ENCODE data around the gene PDGFB. TPM values are rescaled to one million over a fixed set of nuclear protein-coding genes. Genes with fewer than 3 reads are reported as not detected.

The PDGFB gene
- total and polyA plus RNA-seq, 9 of the 15 experiments (the other 6 are each of a cell fraction or from before 2014, with no cell fraction given) = 0.07 to 4.0 (median 0.48) TPM; not detected in 1

- H3K9ac ChIP-seq (ENCODE audit: insufficient read depth in 1 of 2, low read depth in 2 of 2, low read length in 2 of 2) = peak overlapping the region; percentile 41 to 43; a peak in 1 of 4 replicates
- H3K27ac ChIP-seq (ENCODE audit: extremely low read depth, low read depth, low read length) = peak overlapping the region; percentile 91; the same call in 2 of the 3 replicates
- no TSS peak for BruUV-seq (replicated peaks)
- H4K20me1 ChIP-seq (replicated peaks; ENCODE audit: control insufficient read depth, insufficient read depth, low read length) = no peaks in the 10 kb centered on the region
- ChIA-PET CTCF (ENCODE audit: low intra/inter-chr PET ratio) (no interaction called here), POLR2A (no interaction called here)
- no peak overlapping the region for H3K4me2 ChIP-seq (ENCODE audit: insufficient read depth, low read length)
- H3K27me3 ChIP-seq (ENCODE audit: control insufficient read depth in 2 of 2, insufficient read depth in 2 of 2, low read length in 2 of 2) = no peaks in the 10 kb centered on the region
- DNase-seq (ENCODE audit: extremely low read depth in 1 of 4, low spot score in 3 of 4) = peak in 1 of 4 experiments; percentile 27
- intact Hi-C loops (cut with micrococcal nuclease) (no loop called here), in situ Hi-C loops (cut with MboI) (no loop called here)
- no peaks in the 10 kb centered on the region; the same call in 2 of the 3 replicates for H3K36me3 ChIP-seq (ENCODE audit: control insufficient read depth, insufficient read depth, low read length)
- no peaks in the 10 kb centered on the region for H3K9me1 ChIP-seq (ENCODE audit: control insufficient read depth, insufficient read depth, low read length)
- WGBS (ENCODE audit: insufficient coverage, low coverage, missing lambda C conversion rate) = 74% methylated on average over 3 of the region's 6 CpGs
- H3K9me3 ChIP-seq (replicated peaks; ENCODE audit: control insufficient read depth, insufficient read depth, low read depth, low read length) = peaks cover 13% of the 10 kb centered on the region
- H3K4me3 ChIP-seq = no peak overlapping the region
- H2AFZ ChIP-seq (ENCODE audit: low read depth, low read length) = peak overlapping the region; percentile 62
- H3K79me2 ChIP-seq (ENCODE audit: control insufficient read depth, insufficient read depth, low read length) = no peaks in the 10 kb centered on the region
- FAIRE-seq = peak; percentile 52
- peaks cover 25 to 38% of the 10 kb centered on the region in 2 experiments for H3K4me1 ChIP-seq (replicated peaks in 1 of 2; ENCODE audit: control insufficient read depth in 2 of 2, insufficient read depth in 2 of 2, low read length in 2 of 2)
- ATAC-seq = no peak
- no peak for TF ChIP-seq FOXJ3 (CRISPR knock-in tag; IDR thresholded peaks at IDR 0.05)
- TF ChIP-seq ERF (CRISPR knock-in tag; IDR thresholded peaks at IDR 0.05) = no peak
- TF ChIP-seq PHF20 (IDR thresholded peaks at IDR 0.05; ENCODE audit: partially characterized antibody) = no peak
- no peak for TF ChIP-seq RBM39 (optimal IDR thresholded peaks at IDR 0.05; ENCODE audit: low read depth, low read length)
- TF ChIP-seq ZNF311 (CRISPR knock-in tag; IDR thresholded peaks at IDR 0.05) = no peak
- TF ChIP-seq FOSL1 (tag; conservative IDR thresholded peaks at IDR 0.05) = no peak
- TF ChIP-seq FOXJ2 (tag; IDR thresholded peaks at IDR 0.05) = no peak
- TF ChIP-seq SREBF1 (IDR thresholded peaks at IDR 0.05; ENCODE audit: borderline replicate concordance, low read depth, low read length) = no peak
- TF ChIP-seq ZNF316 (IDR thresholded peaks at IDR 0.05) = peak; percentile 72
- no peak for TF ChIP-seq CGGBP1 (CRISPR knock-in tag; IDR thresholded peaks at IDR 0.05)
- TF ChIP-seq PURB (CRISPR knock-in tag; IDR thresholded peaks at IDR 0.05; ENCODE audit: low read depth) = no peak
- no peak for TF ChIP-seq ZNF224 (CRISPR knock-in tag; IDR thresholded peaks at IDR 0.05)
- TF ChIP-seq BRF1 (IDR thresholded peaks at IDR 0.05; ENCODE audit: borderline replicate concordance, extremely low read depth, insufficient read length) = no peak
- no peak for TF ChIP-seq CTCF (IDR thresholded peaks at IDR 0.05 in 2 of 3, conservative IDR thresholded peaks at IDR 0.05 in 1 of 3; ENCODE audit: insufficient read depth in 2 of 3, low read depth in 1 of 3, low read length in 3 of 3)
- TF ChIP-seq C11orf30 (IDR thresholded peaks at IDR 0.05; ENCODE audit: low read depth) = peak; percentile 32; the same call in 1 of the 2 replicates
- peak; percentile 50 for TF ChIP-seq PRDM10 (IDR thresholded peaks at IDR 0.05; ENCODE audit: partially characterized antibody)
- TF ChIP-seq MTF1 (CRISPR knock-in tag; IDR thresholded peaks at IDR 0.05; ENCODE audit: borderline replicate concordance) = no peak
- TF ChIP-seq ZC3H8 (IDR thresholded peaks at IDR 0.05) = no peak
Observed at GRCh38 chr22:39281126-39281525, 36.3 kb upstream of the PDGFB start.

Data from K562 (cell line).